NCI-H82 (cell line): ENCODE data around the gene MIEN1.
"Not testable (repeated sequence)": the region's sequence is repeated elsewhere in the genome, so short reads cannot be mapped to it uniquely, and the experiment has no call there.

ENCODE experiments used
- DNase-seq: peaks from one replicate; lab custom pipeline; 2025; lab: John Stamatoyannopoulos, UW

Gene MIEN1

GRCh38 chr17:39730095-39730921, at the start of gene MIEN1:
Gene MIEN1 (minus strand): TSS chr17:39730532. CDS start chr17:39730495, 37 bp downstream.
- DNase-seq, result peak; percentile 89

- no peak for DNase-seq
Observed at GRCh38 chr17:39777534-39778365, 47.4 kb upstream of the MIEN1 start.

- DNase-seq, result no peak
Observed at GRCh38 chr17:39776252-39776651, 45.9 kb upstream of the MIEN1 start.

- no peak for DNase-seq
Observed at GRCh38 chr17:39775031-39775430, 44.7 kb upstream of the MIEN1 start.

GRCh38 chr17:39774047-39774446, 43.7 kb upstream of the MIEN1 start:
- DNase-seq, result no peak

GRCh38 chr17:39772987-39773934, 42.9 kb upstream of the MIEN1 start:
- no peak for DNase-seq

GRCh38 chr17:39772415-39772814, 42.1 kb upstream of the MIEN1 start:
- no peak for DNase-seq

GRCh38 chr17:39769974-39770587, 39.7 kb upstream of the MIEN1 start:
- no peak for DNase-seq

- DNase-seq, result no peak
Observed at GRCh38 chr17:39767147-39767546, 36.8 kb upstream of the MIEN1 start.

GRCh38 chr17:39765766-39766165, 35.4 kb upstream of the MIEN1 start:
- no peak for DNase-seq

GRCh38 chr17:39765175-39765574, 34.8 kb upstream of the MIEN1 start:
- DNase-seq, result no peak

GRCh38 chr17:39764171-39764570, 33.8 kb upstream of the MIEN1 start:
- DNase-seq, result not testable (repeated sequence)

- peak; percentile 19 for DNase-seq
Observed at GRCh38 chr17:39763051-39763820, 32.9 kb upstream of the MIEN1 start.

GRCh38 chr17:39761861-39762496, 31.6 kb upstream of the MIEN1 start:
- no peak for DNase-seq

- DNase-seq, result no peak
Observed at GRCh38 chr17:39759204-39759603, 28.9 kb upstream of the MIEN1 start.

- DNase-seq, result no peak
Observed at GRCh38 chr17:39757931-39758873, 27.9 kb upstream of the MIEN1 start.

- no peak for DNase-seq
Observed at GRCh38 chr17:39757176-39757662, 26.9 kb upstream of the MIEN1 start.

- DNase-seq, result no peak
Observed at GRCh38 chr17:39756380-39757079, 26.2 kb upstream of the MIEN1 start.
